OCI-LY3 (cell line): ENCODE measurements around the gene SUSD5.

Experiments
- EZH2phosphoT487 ChIP-seq: fragments of 200-600 bp; shearing (Covaris generic); IDR thresholded peaks from 2 replicates; pipeline ENCODE4 v1.6.1; 2018; ENCODE audit warnings: antibody characterized with exemption, mixed run types, low read depth
- TF ChIP-seq, protein P1 (sequence below): fragments of 200-600, 300-600 bp; sonication (generic); IDR thresholded peaks from 2 replicates; pipeline ENCODE4 v1.5.1; 2014; ENCODE audit warnings: antibody characterized with exemption, low read length, low read depth

- TF ChIP-seq EZH2phosphoT487: no peak
- TF ChIP-seq, protein P1, sequence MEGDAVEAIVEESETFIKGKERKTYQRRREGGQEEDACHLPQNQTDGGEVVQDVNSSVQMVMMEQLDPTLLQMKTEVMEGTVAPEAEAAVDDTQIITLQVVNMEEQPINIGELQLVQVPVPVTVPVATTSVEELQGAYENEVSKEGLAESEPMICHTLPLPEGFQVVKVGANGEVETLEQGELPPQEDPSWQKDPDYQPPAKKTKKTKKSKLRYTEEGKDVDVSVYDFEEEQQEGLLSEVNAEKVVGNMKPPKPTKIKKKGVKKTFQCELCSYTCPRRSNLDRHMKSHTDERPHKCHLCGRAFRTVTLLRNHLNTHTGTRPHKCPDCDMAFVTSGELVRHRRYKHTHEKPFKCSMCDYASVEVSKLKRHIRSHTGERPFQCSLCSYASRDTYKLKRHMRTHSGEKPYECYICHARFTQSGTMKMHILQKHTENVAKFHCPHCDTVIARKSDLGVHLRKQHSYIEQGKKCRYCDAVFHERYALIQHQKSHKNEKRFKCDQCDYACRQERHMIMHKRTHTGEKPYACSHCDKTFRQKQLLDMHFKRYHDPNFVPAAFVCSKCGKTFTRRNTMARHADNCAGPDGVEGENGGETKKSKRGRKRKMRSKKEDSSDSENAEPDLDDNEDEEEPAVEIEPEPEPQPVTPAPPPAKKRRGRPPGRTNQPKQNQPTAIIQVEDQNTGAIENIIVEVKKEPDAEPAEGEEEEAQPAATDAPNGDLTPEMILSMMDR: no peak
Measured at GRCh38 chr3:33256249-33256648, 37.6 kb upstream of the SUSD5 start.
